ENCODE measurements around the gene STOML2. TPM values are rescaled to one million over a fixed set of nuclear protein-coding genes. Genes with fewer than 3 reads are reported as not detected.

The STOML2 gene
- total RNA-seq, 1 experiment from 2014 or later: 214 TPM

DNA sequence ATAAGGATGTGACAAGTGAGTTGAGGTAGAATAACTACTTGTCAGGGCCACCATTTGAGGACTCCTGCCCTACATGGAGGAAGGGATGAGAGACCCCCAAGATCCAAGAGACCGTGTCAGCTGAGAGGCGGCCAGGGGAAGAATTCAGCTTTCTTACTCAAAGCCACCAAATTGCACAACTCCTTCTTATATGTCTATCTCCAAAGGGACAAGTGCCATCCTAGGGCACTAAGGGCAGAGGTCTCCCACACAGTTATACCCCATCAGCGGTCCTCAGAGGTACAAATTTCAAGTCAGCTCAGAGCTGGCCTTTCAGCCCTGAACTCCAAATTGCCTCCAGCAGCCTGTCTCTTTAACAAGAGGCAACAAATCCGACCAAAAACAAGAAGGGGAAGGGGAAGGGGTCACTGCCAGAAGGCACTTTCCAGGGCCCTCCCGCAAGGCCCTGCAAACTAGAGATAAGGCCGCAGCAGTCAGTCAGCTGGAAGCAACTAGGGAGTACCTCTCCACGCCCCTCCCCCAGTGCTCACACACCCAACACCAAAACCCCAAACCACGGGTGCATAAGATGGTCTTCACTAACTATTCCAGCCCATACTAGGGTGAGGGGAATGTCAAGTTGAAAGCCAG lies 6.1 kb upstream of the STOML2 start (continued):
- TF ChIP-seq ZNF425 (CRISPR knock-in tag; conservative IDR thresholded peaks at IDR 0.05): no peak
- TF ChIP-seq, protein P1, sequence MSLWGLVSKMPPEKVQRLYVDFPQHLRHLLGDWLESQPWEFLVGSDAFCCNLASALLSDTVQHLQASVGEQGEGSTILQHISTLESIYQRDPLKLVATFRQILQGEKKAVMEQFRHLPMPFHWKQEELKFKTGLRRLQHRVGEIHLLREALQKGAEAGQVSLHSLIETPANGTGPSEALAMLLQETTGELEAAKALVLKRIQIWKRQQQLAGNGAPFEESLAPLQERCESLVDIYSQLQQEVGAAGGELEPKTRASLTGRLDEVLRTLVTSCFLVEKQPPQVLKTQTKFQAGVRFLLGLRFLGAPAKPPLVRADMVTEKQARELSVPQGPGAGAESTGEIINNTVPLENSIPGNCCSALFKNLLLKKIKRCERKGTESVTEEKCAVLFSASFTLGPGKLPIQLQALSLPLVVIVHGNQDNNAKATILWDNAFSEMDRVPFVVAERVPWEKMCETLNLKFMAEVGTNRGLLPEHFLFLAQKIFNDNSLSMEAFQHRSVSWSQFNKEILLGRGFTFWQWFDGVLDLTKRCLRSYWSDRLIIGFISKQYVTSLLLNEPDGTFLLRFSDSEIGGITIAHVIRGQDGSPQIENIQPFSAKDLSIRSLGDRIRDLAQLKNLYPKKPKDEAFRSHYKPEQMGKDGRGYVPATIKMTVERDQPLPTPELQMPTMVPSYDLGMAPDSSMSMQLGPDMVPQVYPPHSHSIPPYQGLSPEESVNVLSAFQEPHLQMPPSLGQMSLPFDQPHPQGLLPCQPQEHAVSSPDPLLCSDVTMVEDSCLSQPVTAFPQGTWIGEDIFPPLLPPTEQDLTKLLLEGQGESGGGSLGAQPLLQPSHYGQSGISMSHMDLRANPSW (CRISPR knock-in tag; conservative IDR thresholded peaks at IDR 0.05; ENCODE audit: low read depth): no peak
- TF ChIP-seq FOXP4 (CRISPR knock-in tag; IDR thresholded peaks at IDR 0.05): no peak
- TF ChIP-seq, protein P2, sequence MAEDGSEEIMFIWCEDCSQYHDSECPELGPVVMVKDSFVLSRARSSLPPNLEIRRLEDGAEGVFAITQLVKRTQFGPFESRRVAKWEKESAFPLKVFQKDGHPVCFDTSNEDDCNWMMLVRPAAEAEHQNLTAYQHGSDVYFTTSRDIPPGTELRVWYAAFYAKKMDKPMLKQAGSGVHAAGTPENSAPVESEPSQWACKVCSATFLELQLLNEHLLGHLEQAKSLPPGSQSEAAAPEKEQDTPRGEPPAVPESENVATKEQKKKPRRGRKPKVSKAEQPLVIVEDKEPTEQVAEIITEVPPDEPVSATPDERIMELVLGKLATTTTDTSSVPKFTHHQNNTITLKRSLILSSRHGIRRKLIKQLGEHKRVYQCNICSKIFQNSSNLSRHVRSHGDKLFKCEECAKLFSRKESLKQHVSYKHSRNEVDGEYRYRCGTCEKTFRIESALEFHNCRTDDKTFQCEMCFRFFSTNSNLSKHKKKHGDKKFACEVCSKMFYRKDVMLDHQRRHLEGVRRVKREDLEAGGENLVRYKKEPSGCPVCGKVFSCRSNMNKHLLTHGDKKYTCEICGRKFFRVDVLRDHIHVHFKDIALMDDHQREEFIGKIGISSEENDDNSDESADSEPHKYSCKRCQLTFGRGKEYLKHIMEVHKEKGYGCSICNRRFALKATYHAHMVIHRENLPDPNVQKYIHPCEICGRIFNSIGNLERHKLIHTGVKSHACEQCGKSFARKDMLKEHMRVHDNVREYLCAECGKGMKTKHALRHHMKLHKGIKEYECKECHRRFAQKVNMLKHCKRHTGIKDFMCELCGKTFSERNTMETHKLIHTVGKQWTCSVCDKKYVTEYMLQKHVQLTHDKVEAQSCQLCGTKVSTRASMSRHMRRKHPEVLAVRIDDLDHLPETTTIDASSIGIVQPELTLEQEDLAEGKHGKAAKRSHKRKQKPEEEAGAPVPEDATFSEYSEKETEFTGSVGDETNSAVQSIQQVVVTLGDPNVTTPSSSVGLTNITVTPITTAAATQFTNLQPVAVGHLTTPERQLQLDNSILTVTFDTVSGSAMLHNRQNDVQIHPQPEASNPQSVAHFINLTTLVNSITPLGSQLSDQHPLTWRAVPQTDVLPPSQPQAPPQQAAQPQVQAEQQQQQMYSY (CRISPR knock-in tag; IDR thresholded peaks at IDR 0.05): no peak
- no peak for TF ChIP-seq PRRX2 (CRISPR knock-in tag; IDR thresholded peaks at IDR 0.05)
- TF ChIP-seq SMAD3 (CRISPR knock-in tag; IDR thresholded peaks at IDR 0.05; ENCODE audit: borderline replicate concordance): no peak

- Mint-ChIP-seq H3K27ac (no peak overlapping the region), H3K27me3 (ENCODE audit: low read depth) (no peaks in the 10 kb centered on the region), H3K4me3 (no peak overlapping the region), H3K9me3 (no peaks in the 10 kb centered on the region), H3K36me3 (no peaks in the 10 kb centered on the region; the same call in 1 of the 2 replicates), H3K4me1 (peaks cover 21% of the 10 kb centered on the region)
- ChIA-PET CTCF (no interaction called here), POLR2A (no interaction called here)
- DNase-seq (ENCODE audit: low spot score) (no peak), ATAC-seq (no peak)
- TF ChIP-seq OVOL2 (CRISPR knock-in tag; IDR thresholded peaks at IDR 0.05; ENCODE audit: borderline replicate concordance) (no peak), GTF2I (CRISPR knock-in tag; conservative IDR thresholded peaks at IDR 0.05) (no peak), ZNF512 (CRISPR knock-in tag; IDR thresholded peaks at IDR 0.05; ENCODE audit: borderline replicate concordance) (no peak), ZBTB43 (CRISPR knock-in tag; IDR thresholded peaks at IDR 0.05) (no peak), ZNF425 (CRISPR knock-in tag; conservative IDR thresholded peaks at IDR 0.05) (no peak), ZNF671 (CRISPR knock-in tag; IDR thresholded peaks at IDR 0.05) (no peak), NR2C2 (CRISPR knock-in tag; IDR thresholded peaks at IDR 0.05) (no peak)
- TF ChIP-seq, protein P3, sequence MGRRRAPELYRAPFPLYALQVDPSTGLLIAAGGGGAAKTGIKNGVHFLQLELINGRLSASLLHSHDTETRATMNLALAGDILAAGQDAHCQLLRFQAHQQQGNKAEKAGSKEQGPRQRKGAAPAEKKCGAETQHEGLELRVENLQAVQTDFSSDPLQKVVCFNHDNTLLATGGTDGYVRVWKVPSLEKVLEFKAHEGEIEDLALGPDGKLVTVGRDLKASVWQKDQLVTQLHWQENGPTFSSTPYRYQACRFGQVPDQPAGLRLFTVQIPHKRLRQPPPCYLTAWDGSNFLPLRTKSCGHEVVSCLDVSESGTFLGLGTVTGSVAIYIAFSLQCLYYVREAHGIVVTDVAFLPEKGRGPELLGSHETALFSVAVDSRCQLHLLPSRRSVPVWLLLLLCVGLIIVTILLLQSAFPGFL (CRISPR knock-in tag; IDR thresholded peaks at IDR 0.05; ENCODE audit: borderline replicate concordance): no peak
- TF ChIP-seq, protein P4, sequence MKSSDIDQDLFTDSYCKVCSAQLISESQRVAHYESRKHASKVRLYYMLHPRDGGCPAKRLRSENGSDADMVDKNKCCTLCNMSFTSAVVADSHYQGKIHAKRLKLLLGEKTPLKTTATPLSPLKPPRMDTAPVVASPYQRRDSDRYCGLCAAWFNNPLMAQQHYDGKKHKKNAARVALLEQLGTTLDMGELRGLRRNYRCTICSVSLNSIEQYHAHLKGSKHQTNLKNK (CRISPR knock-in tag; IDR thresholded peaks at IDR 0.05): no peak
- TF ChIP-seq, protein P5, sequence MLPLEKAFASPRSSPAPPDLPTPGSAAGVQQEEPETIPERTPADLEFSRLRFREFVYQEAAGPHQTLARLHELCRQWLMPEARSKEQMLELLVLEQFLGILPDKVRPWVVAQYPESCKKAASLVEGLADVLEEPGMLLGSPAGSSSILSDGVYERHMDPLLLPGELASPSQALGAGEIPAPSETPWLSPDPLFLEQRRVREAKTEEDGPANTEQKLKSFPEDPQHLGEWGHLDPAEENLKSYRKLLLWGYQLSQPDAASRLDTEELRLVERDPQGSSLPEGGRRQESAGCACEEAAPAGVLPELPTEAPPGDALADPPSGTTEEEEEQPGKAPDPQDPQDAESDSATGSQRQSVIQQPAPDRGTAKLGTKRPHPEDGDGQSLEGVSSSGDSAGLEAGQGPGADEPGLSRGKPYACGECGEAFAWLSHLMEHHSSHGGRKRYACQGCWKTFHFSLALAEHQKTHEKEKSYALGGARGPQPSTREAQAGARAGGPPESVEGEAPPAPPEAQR (CRISPR knock-in tag; IDR thresholded peaks at IDR 0.05): no peak
Observed at GRCh38 chr9:35108461-35108860, 5.5 kb upstream of the STOML2 start.

Measured in WTC11 (cell line).